Tongue (tissue), 2 donors: ENCODE data around the gene RNF14. TPM values are rescaled to one million over a fixed set of nuclear protein-coding genes. Genes with fewer than 3 reads are reported as not detected.
"Not testable (repeated sequence)": the region's sequence is repeated elsewhere in the genome, so short reads cannot be mapped to it uniquely, and the experiment has no call there.

Source experiments
- DNase-seq: peaks from one replicate; pipeline ENCODE4 v3.0.0-alpha.2; 2015
- total RNA-seq: library from RNA; depleted of rRNA; stranded (reverse); fragments of >200 nt; gene quantifications from one replicate; pipeline ENCODE4 v1.2.3, GENCODE V29; 2014

RNF14 gene
- total RNA-seq = 79.0 TPM

- peak; percentile 97 for DNase-seq
Observed at GRCh38 chr5:141968914-141969608, at the start of gene RNF14. Gene RNF14 (plus strand): TSS chr5:141969105. CDS start chr5:141973589, 4,484 bp downstream.

- DNase-seq = no peak
Observed at GRCh38 chr5:141919218-141920119, 49.4 kb upstream of the RNF14 start.

GRCh38 chr5:141920771-141921170 lies 48.1 kb upstream of the RNF14 start:
- no peak for DNase-seq

GRCh38 chr5:141922827-141923447 lies 46.0 kb upstream of the RNF14 start:
- DNase-seq = not testable (repeated sequence)

GRCh38 chr5:141923448-141924313 lies 45.2 kb upstream of the RNF14 start, which contains the start of gene DELE1:
Gene DELE1 (plus strand): TSS chr5:141923871. CDS start chr5:141923942, 71 bp downstream.
- DNase-seq = peak; percentile 97

- DNase-seq = no peak
Observed at GRCh38 chr5:141926434-141926833, 42.5 kb upstream of the RNF14 start.

- DNase-seq = no peak
Observed at GRCh38 chr5:141928051-141928450, 40.9 kb upstream of the RNF14 start.

GRCh38 chr5:141929398-141930058 lies 39.4 kb upstream of the RNF14 start:
- no peak for DNase-seq

- no peak for DNase-seq
Observed at GRCh38 chr5:141931694-141932093, 37.2 kb upstream of the RNF14 start.

- no peak for DNase-seq
Observed at GRCh38 chr5:141933151-141933550, 35.8 kb upstream of the RNF14 start.

- DNase-seq = no peak
Observed at GRCh38 chr5:141934099-141934844, 34.6 kb upstream of the RNF14 start.

GRCh38 chr5:141935538-141935937 lies 33.4 kb upstream of the RNF14 start:
- DNase-seq = no peak

- DNase-seq = no peak
Observed at GRCh38 chr5:141940695-141941271, 28.1 kb upstream of the RNF14 start.

GRCh38 chr5:141941307-141941706 lies 27.6 kb upstream of the RNF14 start:
- DNase-seq = no peak

GRCh38 chr5:141941779-141942178 lies 27.1 kb upstream of the RNF14 start:
- no peak for DNase-seq

- DNase-seq = no peak
Observed at GRCh38 chr5:141942185-141942857, 26.6 kb upstream of the RNF14 start.

GRCh38 chr5:141944076-141944475 lies 24.8 kb upstream of the RNF14 start:
- DNase-seq = no peak

- DNase-seq = peak; percentile 40
Observed at GRCh38 chr5:141945511-141946051, 23.3 kb upstream of the RNF14 start.

- no peak for DNase-seq
Observed at GRCh38 chr5:141947316-141947715, 21.6 kb upstream of the RNF14 start.
